Cerebellar nuclear complex (tissue), 1 donor: Measurements from ENCODE around the gene ADARB2.
"Not testable (repeated sequence)": the region's sequence is repeated elsewhere in the genome, so short reads cannot be mapped to it uniquely, and the experiment has no call there.

ENCODE experiments used
- DNase-seq, 2 experiments: peaks; one replicate each; lab custom pipeline; 2025; lab: John Stamatoyannopoulos, UW

ADARB2 gene

DNA sequence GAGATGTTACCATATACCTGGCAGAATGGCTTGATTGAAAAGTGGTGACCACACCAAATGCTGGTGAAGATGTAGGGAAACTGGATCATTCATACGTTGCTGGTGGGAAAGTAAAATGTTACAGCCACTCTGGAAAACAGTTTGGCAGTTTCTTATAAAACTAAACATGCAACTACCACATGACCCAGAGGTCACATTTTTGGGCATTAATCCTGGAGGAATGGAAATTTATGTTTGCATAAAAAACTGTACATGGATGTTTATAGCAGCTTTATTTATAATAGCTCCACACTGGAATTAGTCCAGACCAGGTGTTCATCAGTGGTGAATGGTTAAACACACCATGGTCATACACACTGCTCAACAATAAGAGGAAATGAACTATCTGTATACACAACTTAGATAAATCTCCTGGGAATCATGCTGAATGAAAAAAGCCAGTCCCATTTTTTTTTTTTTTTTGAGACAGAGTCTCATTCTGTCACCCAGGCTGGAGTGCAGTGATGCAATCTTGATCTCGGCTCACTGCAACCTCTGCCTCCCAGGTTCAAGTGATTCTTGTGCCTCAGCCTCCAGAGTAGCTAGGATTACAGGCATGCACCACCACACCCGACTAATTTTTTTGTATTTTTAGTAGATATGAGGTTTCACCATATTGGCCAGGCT is 309.7 kb downstream of the ADARB2 start:
- DNase-seq: not testable (repeated sequence)

DNA sequence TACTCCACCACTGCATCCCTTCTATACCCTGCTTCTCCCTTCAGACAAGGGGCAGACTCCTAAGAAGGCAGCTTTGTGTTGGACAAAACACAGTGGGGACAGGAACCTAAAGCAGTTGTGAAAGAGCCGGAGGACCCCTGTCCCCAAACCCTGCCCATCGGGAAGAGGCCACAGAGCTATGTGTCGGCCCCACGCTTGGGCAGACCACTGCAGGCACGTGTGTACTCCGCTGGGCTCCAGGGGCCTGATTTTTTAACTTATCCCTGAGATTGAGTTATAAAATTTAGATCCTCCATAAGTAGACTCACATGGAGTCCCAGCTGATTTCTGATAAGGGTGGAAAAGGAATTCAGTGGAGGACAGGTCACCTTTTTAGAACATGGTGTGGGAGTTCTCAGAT is 310.5 kb downstream of the ADARB2 start:
- DNase-seq: no peak

DNA sequence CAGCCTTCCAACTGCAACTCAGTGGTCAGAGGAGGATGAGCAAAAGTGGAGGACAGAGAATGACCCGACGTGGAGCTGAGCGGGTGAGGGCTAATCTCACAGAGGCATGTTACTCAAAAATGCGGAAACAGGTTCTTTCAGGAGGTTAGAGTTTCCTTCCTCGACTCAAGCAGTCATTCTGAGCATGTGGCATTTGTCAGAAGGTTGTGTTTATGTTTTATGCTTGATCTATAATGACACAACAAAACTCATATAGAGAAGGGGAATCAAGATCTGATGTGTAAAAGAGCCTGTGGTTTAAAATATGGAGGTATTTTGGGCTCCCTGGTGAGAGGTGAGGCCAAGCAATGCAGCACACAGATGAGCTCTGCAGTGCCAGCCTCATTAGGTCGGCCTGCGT is 311.4 kb downstream of the ADARB2 start:
- no peak for DNase-seq

DNA sequence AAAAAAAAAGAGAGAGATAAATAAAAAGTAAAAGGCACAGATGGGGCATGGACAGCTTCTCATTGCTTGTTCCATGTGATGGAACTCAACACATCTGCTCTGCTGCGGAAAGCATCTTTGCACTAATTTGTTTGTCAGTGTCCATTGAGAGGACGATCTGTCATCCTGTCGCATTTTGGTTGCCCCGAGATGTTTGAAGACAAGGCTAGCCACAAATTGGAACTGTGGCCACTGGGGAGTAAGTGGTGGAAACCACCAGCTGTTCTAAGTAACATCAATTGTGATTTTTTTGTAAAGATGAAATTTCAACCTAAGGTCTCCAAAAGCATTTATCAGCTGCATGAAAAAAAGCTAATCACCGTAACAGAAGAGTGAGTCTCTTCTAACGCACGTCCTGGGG is 312.7 kb downstream of the ADARB2 start:
- no peak for DNase-seq

DNA sequence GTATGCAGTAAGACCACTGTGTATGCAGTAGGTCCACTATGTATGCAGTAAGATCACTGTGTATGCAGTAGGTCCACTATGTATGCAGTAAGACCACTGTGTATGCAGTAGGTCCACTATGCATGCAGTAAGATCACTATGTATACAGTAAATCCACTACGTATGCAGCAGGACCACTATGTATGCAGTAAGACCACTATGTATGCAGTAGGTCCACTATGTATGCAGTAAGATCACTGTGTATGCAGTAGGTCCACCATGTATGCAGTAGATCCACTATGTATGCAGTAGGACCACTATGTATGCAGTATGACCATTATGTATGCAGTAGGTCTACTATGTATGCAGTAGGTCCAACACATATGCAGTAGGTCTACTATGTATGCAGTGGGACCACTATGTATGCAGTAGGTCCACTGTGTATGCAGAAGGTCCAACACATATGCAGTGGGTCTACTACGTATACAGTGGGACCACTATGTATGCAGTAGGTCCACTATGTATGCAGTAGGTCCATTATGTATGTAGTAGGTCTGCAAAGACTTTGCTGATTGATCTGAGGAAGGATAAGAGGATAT is 313.6 kb downstream of the ADARB2 start:
- no peak for DNase-seq

DNA sequence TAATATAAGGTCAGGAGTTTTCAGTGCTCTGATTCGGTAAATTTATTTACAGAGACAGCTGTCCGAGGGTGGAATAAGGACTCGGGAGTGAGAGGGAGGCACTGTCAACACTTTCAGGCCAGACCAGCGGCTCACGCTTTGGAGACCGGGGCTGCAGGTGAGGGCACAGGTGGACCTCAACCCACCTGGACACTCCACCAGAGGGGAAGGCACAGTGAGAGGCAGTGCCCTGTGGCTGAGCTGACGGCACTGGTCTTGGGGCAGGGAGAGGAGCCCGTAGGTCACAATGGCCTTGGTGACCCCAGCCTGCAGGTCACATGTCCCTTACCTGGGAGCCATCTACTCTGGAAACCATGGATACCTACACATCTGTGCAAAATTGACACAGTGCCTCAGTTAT is 315.1 kb downstream of the ADARB2 start:
- DNase-seq: no peak

DNA sequence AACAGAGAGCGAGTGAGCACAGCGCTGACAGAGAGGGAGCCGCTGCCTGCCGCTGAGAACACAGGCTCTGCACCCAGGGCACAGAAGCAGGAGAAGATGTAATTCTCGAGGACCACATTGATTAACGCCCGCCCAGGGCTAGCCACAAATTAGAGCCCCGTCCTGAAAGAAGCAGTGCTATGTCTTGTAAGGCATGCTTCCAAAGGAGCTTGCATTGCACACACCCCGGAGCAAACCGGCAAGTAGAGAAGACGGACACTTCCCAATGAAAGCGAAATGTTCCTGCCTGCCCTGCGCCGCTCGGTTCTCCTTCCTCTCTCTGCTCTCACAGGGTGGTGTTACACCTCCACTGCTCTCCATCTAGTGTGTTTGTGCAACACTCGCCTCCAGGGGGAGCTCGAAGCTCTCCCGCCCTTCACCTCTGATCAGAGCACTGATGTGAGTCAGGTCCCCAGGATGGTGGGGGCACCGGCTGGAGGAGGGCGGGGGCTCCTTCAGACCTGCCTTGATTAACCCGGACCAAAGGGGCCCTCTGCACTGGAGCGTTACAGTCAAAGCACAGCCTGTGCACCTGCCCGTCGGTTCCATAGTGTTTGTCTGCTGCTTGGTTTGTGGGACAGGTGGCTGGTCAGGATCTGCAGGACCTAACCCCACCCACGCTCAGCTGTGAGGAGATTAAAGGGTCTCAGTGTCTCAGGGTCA is 316.5 kb downstream of the ADARB2 start:
- DNase-seq: no peak

DNA sequence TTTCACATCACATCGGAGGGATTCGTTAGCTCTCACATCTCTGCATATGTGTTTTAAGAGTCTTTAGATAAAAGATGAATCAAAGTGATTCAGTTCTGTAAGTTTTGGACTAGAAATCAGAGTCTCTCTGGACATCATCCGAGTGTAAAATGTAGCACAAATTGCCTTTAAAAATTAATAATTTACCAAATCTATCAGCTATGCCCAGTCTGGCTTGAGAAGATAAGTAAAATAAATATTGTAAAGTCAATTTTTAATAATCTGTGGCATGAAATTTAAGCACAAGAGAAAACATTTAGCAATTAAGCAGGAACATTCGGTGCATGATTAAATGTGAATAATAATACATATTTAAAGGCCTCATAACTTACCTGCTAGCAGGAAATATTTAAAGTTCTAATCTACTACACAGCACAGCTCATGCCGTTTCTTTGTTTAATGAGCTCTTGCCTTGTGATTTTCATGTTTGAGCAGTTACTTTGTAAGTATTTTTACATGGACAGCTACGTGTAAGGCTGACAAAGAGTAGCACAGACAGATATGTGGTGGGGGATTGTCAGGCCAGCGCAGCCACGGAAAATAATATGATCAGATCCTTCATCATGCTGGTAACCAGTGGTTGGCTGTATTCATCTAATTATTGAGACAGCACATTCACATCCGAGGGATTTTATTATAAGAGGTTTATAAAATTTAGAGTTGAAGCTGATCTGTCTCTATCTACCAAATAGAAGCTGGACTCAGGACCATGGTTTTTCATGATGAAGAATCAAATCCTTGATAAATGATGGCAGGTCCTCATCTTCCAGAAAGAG is 317.3 kb downstream of the ADARB2 start:
- no peak for DNase-seq

DNA sequence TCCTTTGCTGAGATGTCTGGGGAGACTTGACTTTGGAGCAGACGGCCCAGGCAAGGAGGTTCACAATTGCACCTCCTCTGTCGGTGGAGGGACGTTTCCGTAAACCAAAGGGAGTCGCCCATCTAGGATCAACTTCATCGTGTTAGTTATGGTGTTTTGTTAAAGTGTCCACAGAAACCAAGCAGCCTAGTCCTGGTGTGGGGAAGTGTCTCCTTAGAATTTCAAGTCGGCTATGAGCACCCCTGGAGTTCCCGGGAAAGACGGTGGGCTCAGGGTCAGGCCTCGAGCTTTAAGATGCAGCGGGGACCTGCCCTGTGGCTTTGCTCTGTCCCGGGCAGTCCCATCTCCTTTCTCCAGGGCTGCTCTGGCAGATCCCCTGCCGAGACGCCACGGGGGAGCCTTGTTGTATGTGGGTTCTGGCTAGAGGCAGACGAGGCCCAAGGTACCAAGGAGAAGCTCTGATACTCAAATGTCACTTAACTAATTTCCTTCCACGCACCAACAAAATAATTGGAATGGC is 319.2 kb downstream of the ADARB2 start:
- DNase-seq: no peak

DNA sequence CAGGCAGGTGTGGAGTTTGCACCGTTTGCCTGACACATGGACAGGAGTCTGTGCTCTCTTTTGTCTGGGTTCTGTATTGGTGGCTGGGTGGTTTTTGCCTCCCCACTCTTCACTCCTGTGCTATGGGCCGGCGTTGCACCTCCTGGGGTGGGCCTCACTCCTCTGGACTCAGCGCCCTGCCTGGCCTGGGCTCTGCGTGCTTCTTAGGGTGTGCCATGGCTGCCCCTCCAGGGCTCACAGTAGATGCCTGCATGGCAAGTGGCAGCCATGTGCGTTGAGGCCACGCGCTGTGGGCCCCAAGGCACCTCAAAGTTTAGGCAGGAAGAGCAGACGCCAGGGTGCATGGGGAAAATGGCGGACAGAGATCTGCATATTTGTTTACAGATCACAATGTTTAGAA is 319.8 kb downstream of the ADARB2 start:
- DNase-seq: no peak

DNA sequence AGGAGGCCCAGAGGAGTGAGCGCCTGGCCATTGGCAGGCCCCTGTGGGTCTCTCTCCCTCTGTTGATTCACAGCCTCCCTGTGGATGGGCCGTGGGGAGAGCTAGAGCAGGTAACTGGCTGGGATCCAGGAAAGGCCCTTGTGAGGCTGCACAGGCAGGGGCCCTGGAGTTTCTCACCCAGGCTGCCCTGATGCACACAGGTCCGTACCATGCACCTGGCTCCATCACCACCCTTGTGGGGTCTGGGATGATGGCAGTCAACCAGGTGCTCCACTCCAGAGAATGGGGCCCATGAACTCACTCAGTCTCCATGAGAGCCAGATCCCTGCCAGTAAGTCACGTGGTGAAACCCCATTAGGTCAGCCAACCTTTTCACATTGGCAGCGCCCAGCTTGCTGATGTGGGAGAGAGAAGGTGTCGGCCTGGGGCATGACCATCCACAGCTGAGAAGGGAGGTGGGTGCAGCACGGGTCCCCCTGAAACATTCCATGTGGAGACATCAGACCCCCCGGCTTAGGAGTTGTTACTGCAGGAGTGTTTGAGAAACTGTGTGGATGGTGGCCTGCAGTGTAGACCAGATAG is 320.8 kb downstream of the ADARB2 start:
- no peak for DNase-seq

DNA sequence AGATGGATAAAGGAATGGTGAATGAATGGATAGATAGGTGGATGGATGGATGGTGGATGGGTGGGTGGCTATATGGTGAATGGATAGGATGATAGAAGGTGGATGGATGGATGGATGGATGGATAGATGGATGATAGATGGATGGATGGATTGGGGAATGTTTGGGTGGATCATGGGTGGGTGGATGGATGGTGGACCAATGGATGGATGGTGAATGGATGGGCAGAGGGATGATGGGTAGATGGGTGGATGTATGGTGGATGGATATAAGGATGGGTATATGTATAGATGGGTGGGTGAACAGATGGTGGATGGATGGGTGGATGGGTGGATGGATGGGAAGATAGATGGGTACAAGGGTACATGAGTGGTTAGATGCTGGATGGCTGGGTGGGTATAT is 322.4 kb downstream of the ADARB2 start:
- DNase-seq: no peak

DNA sequence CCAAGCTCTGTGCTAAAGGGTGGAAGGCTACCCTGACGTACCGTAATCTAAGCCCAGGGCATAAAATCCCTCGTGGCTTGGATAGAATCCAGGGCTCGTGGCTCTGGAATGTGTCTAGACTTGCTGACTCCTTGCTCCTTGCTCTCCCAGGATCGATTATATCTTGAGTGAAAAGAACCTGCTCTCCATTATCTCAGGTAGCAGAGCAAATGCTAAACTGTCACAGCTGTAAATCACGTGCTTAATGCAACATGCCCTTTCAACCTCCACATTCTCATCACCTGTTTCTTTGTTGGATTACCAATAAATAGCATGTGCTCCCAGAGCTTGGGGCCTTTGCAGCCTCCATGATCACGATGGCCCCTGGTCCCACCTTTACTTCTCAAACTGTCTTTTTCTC is 323.0 kb downstream of the ADARB2 start:
- DNase-seq: not testable (repeated sequence)

DNA sequence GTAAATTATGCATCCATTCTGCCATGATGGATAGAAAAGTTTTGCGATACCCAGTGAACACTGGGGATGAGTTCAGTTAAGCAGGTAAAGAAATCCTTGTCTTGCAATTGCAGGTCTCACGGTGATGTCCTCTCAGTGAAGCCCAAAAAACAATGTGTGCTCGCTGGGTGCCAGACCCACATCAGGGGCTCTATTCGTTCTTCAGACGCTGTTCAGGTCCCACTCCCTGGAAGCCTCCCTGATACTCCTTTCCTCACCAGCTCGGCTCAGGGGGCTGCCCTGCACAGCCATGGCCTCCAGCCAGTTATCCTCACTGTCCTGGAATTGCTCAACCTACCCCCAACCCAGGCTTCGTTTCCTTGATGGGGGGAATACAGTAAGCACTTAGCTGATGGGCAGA is 323.5 kb downstream of the ADARB2 start:
- no peak for DNase-seq

DNA sequence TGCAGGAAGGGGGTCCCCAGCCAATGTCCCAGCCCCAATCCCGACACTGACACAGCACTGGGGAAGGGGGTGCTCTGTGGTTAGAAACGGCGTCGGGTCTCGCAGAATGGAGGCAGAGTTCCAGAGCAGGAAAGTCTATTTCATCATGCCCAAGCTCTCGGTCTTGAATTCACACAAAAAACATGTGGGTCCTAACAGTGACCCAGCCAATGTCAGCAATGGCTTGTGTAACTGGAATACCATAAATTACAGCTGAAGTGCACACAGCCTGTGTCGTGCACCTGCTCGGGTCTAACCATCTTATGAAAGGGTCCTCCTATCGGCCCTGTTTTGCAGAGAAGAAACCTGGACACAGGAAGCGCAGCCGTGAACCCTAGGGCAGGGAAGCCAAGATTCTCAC is 324.1 kb downstream of the ADARB2 start:
- no peak for DNase-seq

DNA sequence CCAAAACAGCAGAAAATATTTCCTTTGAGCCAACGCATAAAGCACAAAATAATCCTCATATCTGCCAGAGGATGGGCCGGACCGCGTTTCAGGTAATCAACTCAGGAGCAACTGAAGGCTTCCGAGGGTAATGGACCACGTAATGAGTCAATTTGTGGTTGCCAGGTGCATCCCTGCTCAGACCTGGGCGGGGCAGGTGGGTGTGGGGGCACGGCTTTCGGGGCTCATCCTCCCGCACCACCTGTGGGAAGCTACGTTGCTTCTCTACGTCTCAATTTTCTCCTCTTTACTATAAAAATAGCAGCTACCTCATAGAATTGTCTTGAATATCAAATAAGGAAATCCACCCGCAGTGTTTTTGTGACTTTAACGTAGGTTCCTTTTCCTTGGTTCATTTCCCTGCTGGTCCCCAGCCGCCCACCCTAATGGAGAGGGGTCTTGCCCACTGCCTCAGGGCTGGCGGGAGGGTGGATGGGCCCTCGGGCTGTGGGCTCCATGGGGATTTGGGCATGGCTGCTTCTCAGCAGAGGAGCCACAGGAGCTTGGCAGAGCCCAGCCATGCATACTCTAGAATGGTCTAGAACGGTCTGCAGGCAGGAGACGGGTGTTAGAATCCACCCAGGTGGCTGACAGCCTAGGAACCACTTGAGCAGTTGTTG is 324.7 kb downstream of the ADARB2 start:
- DNase-seq: no peak

DNA sequence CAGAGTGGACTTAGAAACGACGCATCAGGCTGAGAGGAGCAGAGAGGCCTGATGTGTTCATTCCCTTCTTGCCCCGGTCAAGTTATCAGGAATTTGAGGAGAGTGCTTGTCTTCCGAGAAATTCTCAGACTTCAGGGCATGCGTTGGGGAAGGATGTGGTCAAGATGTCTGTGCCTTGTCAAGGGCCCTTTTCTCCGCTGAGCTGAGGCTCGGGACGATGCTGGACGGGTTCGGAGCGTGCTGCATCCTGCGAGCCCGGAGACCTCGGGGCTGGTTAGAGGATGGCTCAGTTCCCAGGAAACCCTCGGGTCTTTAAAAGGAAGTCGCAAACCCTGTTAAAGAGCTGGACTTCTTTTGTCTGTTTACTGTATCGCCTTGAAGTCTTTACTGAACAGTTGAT is 325.4 kb downstream of the ADARB2 start:
- DNase-seq: no peak

DNA sequence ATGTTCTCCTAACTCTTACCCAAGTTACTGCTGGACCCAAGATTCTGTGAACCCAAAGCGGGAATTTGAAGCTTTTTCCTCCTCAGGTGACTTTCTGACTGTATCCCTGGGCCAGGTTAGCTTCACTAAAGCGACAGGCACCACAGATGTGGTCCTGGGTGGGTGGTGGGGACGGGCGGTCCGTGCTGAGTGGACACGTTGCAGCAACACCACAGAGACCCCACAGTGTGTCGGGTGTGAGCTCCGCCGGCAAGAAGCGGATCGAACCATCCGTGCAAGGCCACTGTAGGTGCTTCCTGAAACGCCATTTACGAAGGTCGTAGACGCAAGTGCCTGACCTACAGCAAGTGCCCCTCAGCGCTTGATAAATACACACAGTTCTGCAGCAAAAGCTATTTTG is 325.9 kb downstream of the ADARB2 start:
- no peak for DNase-seq

DNA sequence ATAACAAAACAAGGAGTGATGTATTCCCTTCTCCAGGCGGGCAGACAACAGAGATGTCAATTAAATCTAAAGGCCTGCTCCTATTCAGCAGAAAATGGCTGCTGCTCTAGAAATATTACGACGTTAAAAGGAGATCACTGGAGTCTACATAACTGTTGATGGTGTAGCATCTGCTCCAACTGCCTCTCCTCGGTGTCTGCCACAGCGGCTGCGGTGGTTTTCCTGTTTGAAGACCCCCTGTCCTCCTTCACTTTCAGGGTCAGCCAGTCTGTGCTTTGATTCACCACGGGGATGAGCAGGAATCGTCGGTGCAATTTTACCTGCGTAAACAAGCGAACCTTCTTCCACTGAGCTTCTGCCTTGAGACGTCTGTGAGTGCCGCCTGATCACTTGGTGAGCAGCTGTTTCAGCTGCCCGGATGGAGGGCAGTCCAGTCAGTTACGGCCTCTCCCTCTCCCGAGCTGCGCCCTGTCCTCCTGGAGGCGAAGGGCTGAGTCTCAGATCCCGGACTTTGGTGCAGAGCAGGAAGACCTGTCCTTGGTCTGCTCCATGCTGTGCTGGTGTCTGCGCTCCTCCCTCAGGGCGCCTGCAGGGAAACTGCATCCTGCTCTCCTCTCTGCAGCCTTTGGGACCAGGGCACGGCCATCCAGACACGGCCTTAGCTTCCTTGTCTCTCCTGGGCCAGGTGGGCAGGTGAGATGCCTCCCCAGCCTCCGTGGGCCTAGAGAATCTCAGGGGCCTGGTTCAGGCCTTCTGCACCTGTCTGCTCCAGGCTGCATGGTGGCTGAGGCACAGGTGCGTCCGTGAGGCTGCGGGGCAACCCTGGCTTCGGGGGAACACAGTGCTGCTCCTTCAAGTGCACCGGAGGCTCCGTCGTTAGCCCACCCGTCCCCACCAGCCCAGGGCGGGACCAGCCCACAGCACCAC is 326.6 kb downstream of the ADARB2 start:
- no peak for DNase-seq

DNA sequence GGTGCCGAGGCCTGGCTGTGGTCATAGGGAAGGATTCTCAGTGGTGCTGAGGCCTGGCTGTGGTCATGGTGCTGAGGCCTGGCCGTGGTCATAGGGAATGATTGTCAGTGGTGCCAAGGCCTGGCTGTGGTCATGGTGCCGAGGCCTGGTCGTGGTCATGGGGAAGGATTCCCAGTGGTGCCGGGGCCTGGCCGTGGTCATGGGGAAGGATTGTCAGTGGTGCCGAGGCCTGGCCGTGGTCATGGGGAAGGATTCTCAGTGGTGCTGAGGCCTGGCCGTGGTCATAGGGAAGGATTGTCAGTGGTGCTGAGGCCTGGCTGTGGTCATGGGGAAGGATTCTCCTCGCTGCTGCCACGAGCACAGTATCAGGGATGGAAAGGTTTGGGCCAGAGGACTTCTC is 327.3 kb downstream of the ADARB2 start:
- DNase-seq: no peak
